ENCODE results near the gene PEF1.

Gene PEF1

GRCh38 chr1:31655756-31656155 is 11.1 kb upstream of the PEF1 start:
- H3K4me3 ChIP-seq (ENCODE audit: low read depth, low read length), result no peak overlapping the region
- no peak for TF ChIP-seq CTCF (IDR thresholded peaks at IDR 0.05; ENCODE audit: borderline replicate concordance, insufficient read depth, low read depth, low read length)

- no peak for TF ChIP-seq CTCF (IDR thresholded peaks at IDR 0.05; ENCODE audit: borderline replicate concordance, insufficient read depth, low read depth, low read length)
- no peak overlapping the region for H3K4me3 ChIP-seq (ENCODE audit: low read depth, low read length)
Measured at GRCh38 chr1:31655104-31655503, 10.4 kb upstream of the PEF1 start.

- H3K4me3 ChIP-seq (ENCODE audit: low read depth, low read length), result no peak overlapping the region
- no peak for TF ChIP-seq CTCF (IDR thresholded peaks at IDR 0.05; ENCODE audit: borderline replicate concordance, insufficient read depth, low read depth, low read length)
Measured at GRCh38 chr1:31654474-31654776, 9.7 kb upstream of the PEF1 start.

- TF ChIP-seq CTCF (IDR thresholded peaks at IDR 0.05; ENCODE audit: borderline replicate concordance, insufficient read depth, low read depth, low read length), result no peak
- H3K4me3 ChIP-seq (ENCODE audit: low read depth, low read length), result no peak overlapping the region
Measured at GRCh38 chr1:31653717-31654473, 9.2 kb upstream of the PEF1 start.

GRCh38 chr1:31652891-31653499 is 8.3 kb upstream of the PEF1 start:
- no peak for TF ChIP-seq CTCF (IDR thresholded peaks at IDR 0.05; ENCODE audit: borderline replicate concordance, insufficient read depth, low read depth, low read length)
- H3K4me3 ChIP-seq (ENCODE audit: low read depth, low read length), result no peak overlapping the region

GRCh38 chr1:31651766-31652165 is 7.1 kb upstream of the PEF1 start:
- H3K4me3 ChIP-seq (ENCODE audit: low read depth, low read length), result no peak overlapping the region

More at GRCh38 chr1:31651766-31652165, 7.1 kb upstream of the PEF1 start:
- no peak for TF ChIP-seq CTCF (IDR thresholded peaks at IDR 0.05; ENCODE audit: borderline replicate concordance, insufficient read depth, low read depth, low read length)

Data from GM12875 (cell line).